Right lobe of liver (tissue), 6 donors: Measurements from ENCODE around the gene CHTF8. TPM values are rescaled to one million over a fixed set of nuclear protein-coding genes. Genes with fewer than 3 reads are reported as not detected.
A peak's percentile ranks its signal among the peaks of the same experiment; 100 is the strongest.

Experiments used
- ATAC-seq, 4 donors: fragments of 200-7000 bp; cut with Tn5 transposase; one replicate each; pipeline ENCODE4 v1.9.1; 2020; ENCODE audit warnings: mild to moderate bottlenecking in 4 of 4, moderate library complexity in 4 of 4
- DNase-seq, 3 donors: peaks; one replicate each; pipeline ENCODE4 v3.0.0-alpha.2; 2020
- H3K27ac ChIP-seq, 3 donors: fragments of 200-600 bp; one replicate each; pipeline ENCODE4 v1.8.0; 2022
- H3K27me3 ChIP-seq, 2 donors: fragments of 200-600 bp; one replicate each; pipeline ENCODE4 v1.8.0; 2022
- H3K36me3 ChIP-seq, 4 donors: fragments of 200-600 bp; sonication (generic) in 1 of 4; one replicate each; pipeline versions ENCODE4 v1.5.1 to v1.8.0; 2017 to 2022; ENCODE audit warnings: control low read depth in 1 of 4
- H3K4me1 ChIP-seq, 4 donors: fragments of 200-600 bp; sonication (generic) in 1 of 4; one replicate each; pipeline versions ENCODE4 v1.5.1 to v1.8.0; 2017 to 2022; ENCODE audit warnings: control low read depth in 1 of 4
- H3K4me3 ChIP-seq, 3 donors: fragments of 200-600 bp; one replicate each; pipeline ENCODE4 v1.8.0; 2022
- H3K9me3 ChIP-seq, 4 donors: fragments of 200-600 bp; sonication (generic) in 1 of 4; one replicate each; pipeline versions ENCODE4 v1.5.1 to v1.8.0; 2017 to 2022; ENCODE audit warnings: control low read depth in 1 of 4
- CTCF ChIP-seq, 4 donors: fragments of 200-600 bp in 3 of 4; fragments of 450-650 bp in 1 of 4; IDR thresholded peaks; one replicate each; pipeline versions ENCODE4 v1.5.1 to v1.8.0; 2016 to 2022; ENCODE audit warnings: antibody characterized with exemption in 4 of 4, mild to moderate bottlenecking in 2 of 4
- POLR2A ChIP-seq: fragments of 450-650 bp; IDR thresholded peaks from one replicate; pipeline ENCODE4 v1.6.1; 2017; ENCODE audit warnings: antibody characterized with exemption, mild to moderate bottlenecking
- WGBS: methylation state at CpG from one replicate; pipeline ENCODE4 v1.1.6; 2018; ENCODE audit warnings: low coverage, low lambda C conversion rate; ENCODE audit not compliant: insufficient coverage; ENCODE audit errors: missing lambda C conversion rate; 5-methylcytosine and 5-hydroxymethylcytosine counted together
- intact Hi-C, 2 donors: fragments of 100-400 bp; cut with DNase I; formaldehyde crosslinking; loops; one replicate each; pipeline versions ENCODE4 v1.11.2 to v1.14.1; 2022
- total RNA-seq, 6 experiments: library from RNA; depleted of rRNA in 2 of 6; stranded (reverse); fragments of >200 nt in 2 of 6; fragmentation: NEBNext Ultra II Directional in 3 of 6; extraction: Animal tissue kit (Norgen Biotek cat#: 25700) in 3 of 6; gene quantifications; one replicate each; pipeline versions ENCODE4 v1.1.0 to v1.2.4, GENCODE V29; 2016 to 2023
- donor health status: DM: no; HTN: yes; CAD: no.
- donor health status: DM: no; HTN: no; CAD: no.
- donor health status: DM: no; HTN: no; CAD: no.
- donor health status: DM: no; HTN: yes; CAD: no.
- donor health status: DM: no; HTN: yes; CAD: no.

CHTF8 gene
- total RNA-seq, 6 experiments from 2014 or later, result 56.6 to 78.3 (median 65.4) TPM

GRCh38 chr16:69087161-69087581 is 45.2 kb downstream of the CHTF8 start:
- no peak for DNase-seq
- Histone ChIP-seq H3K9me3 (no peaks in the 10 kb centered on the region), H3K4me1 (peaks cover 0 to 19% (median 6%) of the 10 kb centered on the region in 4 donors), H3K4me3 (no peak overlapping the region), H3K36me3 (peaks cover 0 to 5% (median 0%) of the 10 kb centered on the region in 4 donors), H3K27ac (no peak overlapping the region), H3K27me3 (no peaks in the 10 kb centered on the region)
- TF ChIP-seq POLR2A (no peak), CTCF (IDR thresholded peaks at IDR 0.05) (no peak)
- ATAC-seq, result no peak
- intact Hi-C loops, result no loop called here
- WGBS, result 50% methylated on average over 3 of the region's 3 CpGs

- WGBS, result 75% methylated on average over 5 of the region's 5 CpGs
- TF ChIP-seq POLR2A (no peak), CTCF (IDR thresholded peaks at IDR 0.05) (no peak)
- H3K4me1 ChIP-seq, result peaks cover 0 to 18% (median 5%) of the 10 kb centered on the region in 4 donors
- H3K27ac ChIP-seq, result no peak overlapping the region
- H3K9me3 ChIP-seq, result no peaks in the 10 kb centered on the region
- DNase-seq, result no peak
- peaks cover 0 to 5% (median 0%) of the 10 kb centered on the region in 4 donors for H3K36me3 ChIP-seq
- no peaks in the 10 kb centered on the region for H3K27me3 ChIP-seq
- ATAC-seq, result no peak
- intact Hi-C loops, result no loop called here
- no peak overlapping the region for H3K4me3 ChIP-seq
Measured at GRCh38 chr16:69085032-69085695, 47.2 kb downstream of the CHTF8 start.

- H3K27me3 ChIP-seq, result no peaks in the 10 kb centered on the region
- no peak for ATAC-seq
Measured at GRCh38 chr16:69084289-69084688, 48.1 kb downstream of the CHTF8 start.

GRCh38 chr16:69083306-69083941 is 49.0 kb downstream of the CHTF8 start:
- 90% methylated on average over 5 of the region's 16 CpGs for WGBS
- H3K36me3 ChIP-seq, result peaks cover 0 to 5% (median 0%) of the 10 kb centered on the region in 4 donors
- peaks cover 0 to 2% (median 0%) of the 10 kb centered on the region in 4 donors for H3K4me1 ChIP-seq
- H3K27me3 ChIP-seq, result no peaks in the 10 kb centered on the region
- peak in 3 of 4 donors; percentile 19 to 43 (median 27) for TF ChIP-seq CTCF (IDR thresholded peaks at IDR 0.05)
- no peak for TF ChIP-seq POLR2A
- no peak overlapping the region for H3K27ac ChIP-seq
- ATAC-seq, result peak; percentile 53 to 66 (median 60)
- H3K4me3 ChIP-seq, result no peak overlapping the region
- no peaks in the 10 kb centered on the region for H3K9me3 ChIP-seq
- intact Hi-C loops, result no loop called here
- DNase-seq, result no peak

More at GRCh38 chr16:69084289-69084688, 48.1 kb downstream of the CHTF8 start:
- Histone ChIP-seq H3K36me3 (peaks cover 0 to 5% (median 0%) of the 10 kb centered on the region in 4 donors), H3K4me3 (no peak overlapping the region), H3K9me3 (no peaks in the 10 kb centered on the region), H3K27ac (no peak overlapping the region), H3K4me1 (peaks cover 0 to 10% (median 2%) of the 10 kb centered on the region in 4 donors)
- DNase-seq, result no peak
- intact Hi-C loops, result no loop called here
- TF ChIP-seq POLR2A (no peak), CTCF (IDR thresholded peaks at IDR 0.05) (no peak)
- 90% methylated on average over 1 of the region's 2 CpGs for WGBS
